CD4-positive, alpha-beta T cell (primary cell): ENCODE measurements around the gene GNPTAB. TPM values are rescaled to one million over a fixed set of nuclear protein-coding genes. Genes with fewer than 3 reads are reported as not detected.

ENCODE experiments used
- ATAC-seq: fragments of 200-7000 bp; cut with Tn5 transposase; one replicate; pipeline ENCODE4 v1.10.0; 2022; ENCODE audit warnings: mild to moderate bottlenecking; ENCODE audit not compliant: poor library complexity
- CTCF ChIA-PET: fragments of 350-600 bp; sonication (Branson Sonifier 250); formaldehyde crosslinking; loops from one replicate; lab custom pipeline; 2021; ENCODE audit warnings: antibody characterized with exemption, inconsistent platforms; lab: Charles Lee
- POLR2A ChIA-PET: fragments of 350-600 bp; sonication (Branson Sonifier 250); formaldehyde crosslinking; loops from one replicate; lab custom pipeline; 2021; ENCODE audit warnings: antibody characterized with exemption, inconsistent platforms; lab: Charles Lee
- DNase-seq, 14 experiments: peaks; one replicate each; pipeline ENCODE4 v3.0.0-alpha.2; 2013 to 2020; ENCODE audit warnings: mixed read lengths in 2 of 14
- H3K27ac ChIP-seq, 2 donors: one replicate each; pipeline versions ENCODE4 v1.5.1 to v1.7.0; 2013; ENCODE audit warnings: low read length in 2 of 2, low read depth in 1 of 2, mild to moderate bottlenecking in 1 of 2
- H3K27me3 ChIP-seq, 2 experiments: 1 replicate in 1 of 2; 2 replicates in 1 of 2; pipeline versions ENCODE4 v1.6.1 to v1.7.0; 2013; ENCODE audit warnings: low read length in 2 of 2, control low read depth in 1 of 2, mild to moderate bottlenecking in 1 of 2, moderate library complexity in 1 of 2; ENCODE audit not compliant: insufficient read depth in 2 of 2, control insufficient read depth in 1 of 2
- H3K36me3 ChIP-seq: one replicate; pipeline ENCODE4 v1.6.1; 2013; ENCODE audit warnings: low read length, control low read depth; ENCODE audit not compliant: insufficient read depth
- H3K4me1 ChIP-seq: one replicate; pipeline ENCODE4 v1.6.1; 2013; ENCODE audit warnings: low read length, control low read depth; ENCODE audit not compliant: insufficient read depth
- H3K4me3 ChIP-seq: one replicate; pipeline ENCODE4 v1.5.1; 2013; ENCODE audit warnings: mild to moderate bottlenecking, low read length, moderate library complexity
- H3K9me3 ChIP-seq, 2 experiments: 1 replicate in 1 of 2; 2 replicates in 1 of 2; pipeline versions ENCODE4 v1.6.1 to v1.7.0; 2013; ENCODE audit warnings: low read length in 2 of 2, mild to moderate bottlenecking in 2 of 2, control low read depth in 1 of 2, moderate library complexity in 1 of 2; ENCODE audit not compliant: control insufficient read depth in 1 of 2, insufficient read depth in 1 of 2
- H3K27ac Mint-ChIP-seq: one replicate; pipeline ENCODE4 v1.8.0; 2020; ENCODE audit warnings: mixed read lengths
- H3K27me3 Mint-ChIP-seq: one replicate; pipeline ENCODE4 v1.8.0; 2021; ENCODE audit warnings: mixed read lengths
- H3K36me3 Mint-ChIP-seq: one replicate; pipeline ENCODE4 v1.8.0; 2021; ENCODE audit warnings: low read depth, mixed read lengths
- H3K4me1 Mint-ChIP-seq: one replicate; pipeline ENCODE4 v1.8.0; 2021; ENCODE audit warnings: low read depth, mixed read lengths
- H3K4me3 Mint-ChIP-seq: one replicate; pipeline ENCODE4 v1.8.0; 2020; ENCODE audit warnings: mild to moderate bottlenecking, mixed read lengths
- H3K9me3 Mint-ChIP-seq: one replicate; pipeline ENCODE4 v1.8.0; 2020; ENCODE audit warnings: mixed read lengths
- CTCF ChIP-seq: fragments of 200-600 bp; IDR thresholded peaks from one replicate; pipeline ENCODE4 v1.8.0; 2022; ENCODE audit warnings: antibody characterized with exemption, mild to moderate bottlenecking
- intact Hi-C, 2 experiments: fragments of 100-400 bp; cut with DNase I in 1 of 2; cut with micrococcal nuclease in 1 of 2; formaldehyde crosslinking; loops; one replicate each; pipeline versions ENCODE4 v1.15.1 to v1.9.0; 2023 to 2025; cut with DNase I, micrococcal nuclease
- total RNA-seq, 174 experiments: library from RNA in 2 of 174; stranded (reverse) in 2 of 174; gene quantifications; one replicate each; pipeline ENCODE4 v1.2.3 and lab custom pipeline; 2021 to 2026

The GNPTAB gene
- total RNA-seq, 2 experiments from 2014 or later = 38.2 to 43.8 TPM

- H3K9me3 ChIP-seq = no peaks in the 10 kb centered on the region
- TF ChIP-seq CTCF = no peak
- no peak overlapping the region for H3K4me3 Mint-ChIP-seq
- CTCF ChIA-PET = interaction anchor here (1.4 kb wide), 1 partner anchor 25 kb away, joined by 3 read pairs; the partner anchor contains the start of gene GNPTAB
- POLR2A ChIA-PET = no interaction called here
- ATAC-seq (no peak), DNase-seq (no peak)
- H3K36me3 ChIP-seq = no peaks in the 10 kb centered on the region
- no peaks in the 10 kb centered on the region for H3K27me3 ChIP-seq
- no peaks in the 10 kb centered on the region for H3K4me1 Mint-ChIP-seq
- no peaks in the 10 kb centered on the region for H3K27me3 Mint-ChIP-seq
- H3K9me3 Mint-ChIP-seq = no peaks in the 10 kb centered on the region
- H3K4me3 ChIP-seq = no peak overlapping the region
- H3K27ac ChIP-seq = no peak overlapping the region
- intact Hi-C loops = no loop called here
- H3K4me1 ChIP-seq = no peaks in the 10 kb centered on the region
- no peak overlapping the region for H3K27ac Mint-ChIP-seq
- H3K36me3 Mint-ChIP-seq = no peaks in the 10 kb centered on the region
Observed at GRCh38 chr12:101855976-101856375, 25.2 kb upstream of the GNPTAB start.

GRCh38 chr12:101855364-101855884 is 24.7 kb upstream of the GNPTAB start:
- DNase-seq (no peak), ATAC-seq (no peak)
- Histone ChIP-seq H3K9me3 (no peaks in the 10 kb centered on the region), H3K27me3 (no peaks in the 10 kb centered on the region), H3K27ac (no peak overlapping the region), H3K36me3 (no peaks in the 10 kb centered on the region), H3K4me1 (no peaks in the 10 kb centered on the region), H3K4me3 (no peak overlapping the region)
- Mint-ChIP-seq H3K27me3 (no peaks in the 10 kb centered on the region), H3K9me3 (no peaks in the 10 kb centered on the region), H3K4me3 (no peak overlapping the region), H3K36me3 (no peaks in the 10 kb centered on the region), H3K27ac (no peak overlapping the region), H3K4me1 (no peaks in the 10 kb centered on the region)
- CTCF ChIA-PET = interaction anchor here (1.4 kb wide), 1 partner anchor 24 kb away, joined by 3 read pairs; the partner anchor contains the start of gene GNPTAB
- intact Hi-C loops = no loop called here
- POLR2A ChIA-PET = no interaction called here
- no peak for TF ChIP-seq CTCF

GRCh38 chr12:101854747-101855146 is 24.0 kb upstream of the GNPTAB start:
- ChIA-PET CTCF (no interaction called here), POLR2A (no interaction called here)
- Mint-ChIP-seq H3K36me3 (no peaks in the 10 kb centered on the region), H3K27me3 (no peaks in the 10 kb centered on the region), H3K4me3 (no peak overlapping the region), H3K4me1 (no peaks in the 10 kb centered on the region), H3K9me3 (no peaks in the 10 kb centered on the region), H3K27ac (no peak overlapping the region)
- no peaks in the 10 kb centered on the region for H3K27me3 ChIP-seq
- no peaks in the 10 kb centered on the region for H3K4me1 ChIP-seq
- DNase-seq (no peak), ATAC-seq (no peak)
- H3K4me3 ChIP-seq = no peak overlapping the region
- no peaks in the 10 kb centered on the region for H3K9me3 ChIP-seq
- intact Hi-C loops = no loop called here
- no peaks in the 10 kb centered on the region for H3K36me3 ChIP-seq
- no peak for TF ChIP-seq CTCF
- no peak overlapping the region for H3K27ac ChIP-seq
